Measurements from ENCODE around the gene DLGAP1. TPM values are rescaled to one million over a fixed set of nuclear protein-coding genes. Genes with fewer than 3 reads are reported as not detected.

The DLGAP1 gene
- total and polyA plus RNA-seq, 2 donors (not counting 1 experiment from before 2014, with no cell fraction given) = 0.07 to 0.61 TPM

DNA sequence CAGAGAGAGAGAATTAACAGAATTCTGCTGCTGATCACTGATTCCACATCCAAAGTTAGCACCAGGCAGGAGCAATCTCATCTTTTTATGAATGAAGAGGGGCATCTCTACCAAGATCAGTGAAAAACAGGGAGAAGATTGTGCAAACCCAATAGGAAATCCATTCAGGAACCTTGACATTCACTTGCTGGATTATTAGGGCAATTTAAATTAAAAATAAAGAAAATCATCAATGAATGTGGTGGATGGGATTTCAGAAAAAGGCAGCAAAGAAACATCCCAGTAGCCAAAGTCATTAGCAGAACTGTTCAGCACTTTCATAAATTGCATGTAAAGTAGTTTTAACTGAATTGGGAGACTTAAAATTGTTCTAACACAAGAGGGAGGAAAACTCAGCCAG lies 581.9 kb downstream of the DLGAP1 start:
- intact Hi-C loops (cut with micrococcal nuclease) = no loop called here
- peaks cover 12% of the 10 kb centered on the region for H3K27me3 Mint-ChIP-seq

DNA sequence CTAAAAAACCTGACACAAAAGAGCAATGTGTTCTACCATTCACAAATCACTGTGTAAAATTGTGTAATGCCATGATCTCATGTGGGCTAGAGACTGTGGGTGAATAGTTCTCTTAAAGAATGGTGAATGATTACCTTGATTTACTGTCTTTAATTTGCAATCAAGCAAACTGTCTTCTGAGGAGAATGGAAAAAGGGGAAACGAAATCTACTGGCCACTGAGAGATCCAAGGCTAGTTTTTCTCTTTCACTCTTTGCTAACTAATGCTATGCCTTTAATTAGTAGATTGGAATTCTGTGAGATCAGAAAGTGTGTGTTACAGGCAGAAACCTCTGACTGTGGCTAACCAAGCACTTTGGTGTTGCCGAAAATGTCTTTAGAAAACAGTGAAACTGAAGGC lies 582.5 kb downstream of the DLGAP1 start:
- Histone ChIP-seq H3K9me3 (ENCODE audit: control extremely low read depth in 1 of 3, control insufficient read depth in 2 of 3, insufficient read depth in 1 of 3, low read length in 2 of 3) (no peaks in the 10 kb centered on the region), H3K79me2 (ENCODE audit: control insufficient read depth, insufficient read depth, low read length) (no peaks in the 10 kb centered on the region), H3K4me1 (ENCODE audit: control insufficient read depth in 2 of 2, insufficient read depth in 2 of 2, low read length in 2 of 2) (no peaks in the 10 kb centered on the region), H4K20me1 (ENCODE audit: control insufficient read depth, insufficient read depth, low read length, poor library complexity, severe bottlenecking) (no peaks in the 10 kb centered on the region), H3K27me3 (replicated peaks in 1 of 4; ENCODE audit: control extremely low read depth in 1 of 4, control insufficient read depth in 3 of 4, insufficient read depth in 4 of 4, low read length in 3 of 4) (peaks cover 0 to 2% (median 0%) of the 10 kb centered on the region in 4 experiments), H3K36me3 (replicated peaks in 1 of 2; ENCODE audit: control extremely low read depth in 1 of 2, control insufficient read depth in 1 of 2, extremely low read depth in 1 of 2, insufficient read depth in 2 of 2, low read length in 1 of 2) (no peaks in the 10 kb centered on the region), H3K27ac (ENCODE audit: low read length in 2 of 2) (no peak overlapping the region), H3K4me2 (replicated peaks; ENCODE audit: low read depth, low read length, poor library complexity, severe bottlenecking) (no peak overlapping the region), H3K4me3 (ENCODE audit: control extremely low read depth in 1 of 5, extremely low read depth in 1 of 5, insufficient read depth in 1 of 5, low read depth in 2 of 5, low read length in 4 of 5) (no peak overlapping the region), H3K9ac (ENCODE audit: low read length) (no peak overlapping the region), H2AFZ (ENCODE audit: insufficient read depth, low read depth, low read length, poor library complexity, severe bottlenecking) (no peak overlapping the region)
- H3K9me3 Mint-ChIP-seq (ENCODE audit: insufficient read depth) = no peaks in the 10 kb centered on the region
- no peaks in the 10 kb centered on the region for H3K4me1 Mint-ChIP-seq
- DNase-seq (no peak), ATAC-seq (ENCODE audit: low read depth) (no peak)
- intact Hi-C loops (cut with micrococcal nuclease) = no loop called here
- ChIA-PET POLR2A (no interaction called here), CTCF (no interaction called here)
- WGBS (ENCODE audit: insufficient coverage) = 100% methylated on average over 1 of the region's 2 CpGs
- no peak overlapping the region for H3K27ac Mint-ChIP-seq
- TF ChIP-seq EZH2 (IDR thresholded peaks at IDR 0.05; ENCODE audit: borderline replicate concordance, insufficient read depth, low read depth, low read length, poor library complexity, severe bottlenecking) = no peak
- TF ChIP-seq, protein P1, sequence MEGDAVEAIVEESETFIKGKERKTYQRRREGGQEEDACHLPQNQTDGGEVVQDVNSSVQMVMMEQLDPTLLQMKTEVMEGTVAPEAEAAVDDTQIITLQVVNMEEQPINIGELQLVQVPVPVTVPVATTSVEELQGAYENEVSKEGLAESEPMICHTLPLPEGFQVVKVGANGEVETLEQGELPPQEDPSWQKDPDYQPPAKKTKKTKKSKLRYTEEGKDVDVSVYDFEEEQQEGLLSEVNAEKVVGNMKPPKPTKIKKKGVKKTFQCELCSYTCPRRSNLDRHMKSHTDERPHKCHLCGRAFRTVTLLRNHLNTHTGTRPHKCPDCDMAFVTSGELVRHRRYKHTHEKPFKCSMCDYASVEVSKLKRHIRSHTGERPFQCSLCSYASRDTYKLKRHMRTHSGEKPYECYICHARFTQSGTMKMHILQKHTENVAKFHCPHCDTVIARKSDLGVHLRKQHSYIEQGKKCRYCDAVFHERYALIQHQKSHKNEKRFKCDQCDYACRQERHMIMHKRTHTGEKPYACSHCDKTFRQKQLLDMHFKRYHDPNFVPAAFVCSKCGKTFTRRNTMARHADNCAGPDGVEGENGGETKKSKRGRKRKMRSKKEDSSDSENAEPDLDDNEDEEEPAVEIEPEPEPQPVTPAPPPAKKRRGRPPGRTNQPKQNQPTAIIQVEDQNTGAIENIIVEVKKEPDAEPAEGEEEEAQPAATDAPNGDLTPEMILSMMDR (IDR thresholded peaks at IDR 0.05) = no peak
- no peak overlapping the region for H3K4me3 Mint-ChIP-seq
- H3K27me3 Mint-ChIP-seq = peaks cover 12% of the 10 kb centered on the region

More for the DNA sequence above, 581.9 kb downstream of the DLGAP1 start:
- Histone ChIP-seq H2AFZ (ENCODE audit: insufficient read depth, low read depth, low read length, poor library complexity, severe bottlenecking) (no peak overlapping the region), H3K79me2 (ENCODE audit: control insufficient read depth, insufficient read depth, low read length) (no peaks in the 10 kb centered on the region), H3K4me2 (replicated peaks; ENCODE audit: low read depth, low read length, poor library complexity, severe bottlenecking) (no peak overlapping the region), H3K27ac (ENCODE audit: low read length in 2 of 2) (no peak overlapping the region), H4K20me1 (ENCODE audit: control insufficient read depth, insufficient read depth, low read length, poor library complexity, severe bottlenecking) (no peaks in the 10 kb centered on the region), H3K9ac (ENCODE audit: low read length) (no peak overlapping the region), H3K27me3 (replicated peaks in 1 of 4; ENCODE audit: control extremely low read depth in 1 of 4, control insufficient read depth in 3 of 4, insufficient read depth in 4 of 4, low read length in 3 of 4) (peaks cover 0 to 2% (median 0%) of the 10 kb centered on the region in 4 experiments), H3K9me3 (ENCODE audit: control extremely low read depth in 1 of 3, control insufficient read depth in 2 of 3, insufficient read depth in 1 of 3, low read length in 2 of 3) (no peaks in the 10 kb centered on the region), H3K36me3 (replicated peaks in 1 of 2; ENCODE audit: control extremely low read depth in 1 of 2, control insufficient read depth in 1 of 2, extremely low read depth in 1 of 2, insufficient read depth in 2 of 2, low read length in 1 of 2) (no peaks in the 10 kb centered on the region), H3K4me3 (ENCODE audit: control extremely low read depth in 1 of 5, extremely low read depth in 1 of 5, insufficient read depth in 1 of 5, low read depth in 2 of 5, low read length in 4 of 5) (no peak overlapping the region), H3K4me1 (ENCODE audit: control insufficient read depth in 2 of 2, insufficient read depth in 2 of 2, low read length in 2 of 2) (no peaks in the 10 kb centered on the region)
- DNase-seq = no peak
- TF ChIP-seq, protein P1 (IDR thresholded peaks at IDR 0.05) = no peak
- TF ChIP-seq EZH2 (IDR thresholded peaks at IDR 0.05; ENCODE audit: borderline replicate concordance, insufficient read depth, low read depth, low read length, poor library complexity, severe bottlenecking) = no peak
- no peak for ATAC-seq (ENCODE audit: low read depth)
- ChIA-PET CTCF (no interaction called here), POLR2A (no interaction called here)
- Mint-ChIP-seq H3K9me3 (ENCODE audit: insufficient read depth) (no peaks in the 10 kb centered on the region), H3K4me3 (no peak overlapping the region), H3K27ac (no peak overlapping the region), H3K4me1 (no peaks in the 10 kb centered on the region)
